Fibroblast of lung (primary cell): Measurements from ENCODE around the gene PAH. TPM values are rescaled to one million over a fixed set of nuclear protein-coding genes. Genes with fewer than 3 reads are reported as not detected.

Source experiments
- DNase-seq, 2 donors: peaks; one replicate each; pipeline versions ENCODE4 v3.0.0 to v3.0.0-alpha.2; 2010; ENCODE audit warnings: low read depth in 2 of 2
- H2AFZ ChIP-seq: 2 replicates; pipeline ENCODE4 v1.5.1; 2012; ENCODE audit warnings: low read length, control low read depth, inconsistent platforms
- H3K27ac ChIP-seq: 2 replicates; pipeline ENCODE4 v1.5.1; 2011; ENCODE audit warnings: low read length, control low read depth; ENCODE audit not compliant: insufficient read depth
- H3K27me3 ChIP-seq: 2 replicates; pipeline ENCODE4 v1.5.1; 2011; ENCODE audit warnings: mild to moderate bottlenecking, low read length; ENCODE audit not compliant: control insufficient read depth, insufficient read depth
- H3K36me3 ChIP-seq: 2 replicates; pipeline ENCODE4 v1.5.1; 2011; ENCODE audit warnings: low read length; ENCODE audit not compliant: control insufficient read depth, insufficient read depth
- H3K4me1 ChIP-seq: 2 replicates; pipeline ENCODE4 v1.5.1; 2011; ENCODE audit warnings: low read length; ENCODE audit not compliant: control insufficient read depth, insufficient read depth; ENCODE audit errors: extremely low read depth
- H3K4me2 ChIP-seq: 2 replicates; pipeline ENCODE4 v1.5.1; 2011; ENCODE audit warnings: low read length, control low read depth; ENCODE audit not compliant: insufficient read depth; ENCODE audit errors: extremely low read depth
- H3K4me3 ChIP-seq, 4 experiments: fragments of 200-600 bp in 1 of 4; sonication (generic) in 1 of 4; replicated peaks in 1 of 4; 2 replicates each; pipeline ENCODE4 v1.5.1; 2011 to 2016; ENCODE audit warnings: low read length in 4 of 4, low read depth in 3 of 4, mild to moderate bottlenecking in 3 of 4, control low read depth in 2 of 4, inconsistent platforms in 1 of 4, mixed read lengths in 1 of 4; ENCODE audit not compliant: insufficient read depth in 1 of 4; ENCODE audit errors: control extremely low read depth in 1 of 4
- H3K79me2 ChIP-seq: 2 replicates; pipeline ENCODE4 v1.5.1; 2012; ENCODE audit warnings: mild to moderate bottlenecking, low read length, inconsistent platforms; ENCODE audit not compliant: control insufficient read depth, insufficient read depth
- H3K9ac ChIP-seq: 2 replicates; pipeline ENCODE4 v1.5.1; 2011; ENCODE audit warnings: mild to moderate bottlenecking, low read length, control low read depth; ENCODE audit not compliant: insufficient read depth
- H3K9me3 ChIP-seq: 2 replicates; pipeline ENCODE4 v1.5.1; 2012; ENCODE audit warnings: low read depth, low read length; ENCODE audit not compliant: control insufficient read depth, insufficient read depth
- H4K20me1 ChIP-seq: 2 replicates; pipeline ENCODE4 v1.5.1; 2011; ENCODE audit warnings: low read length; ENCODE audit not compliant: control insufficient read depth, insufficient read depth; ENCODE audit errors: extremely low read depth
- CTCF ChIP-seq, 2 donors: IDR thresholded peaks in 1 of 2; conservative IDR thresholded peaks in 1 of 2; 1 replicate in 1 of 2; 2 replicates in 1 of 2; pipeline ENCODE4 v1.5.1; 2011 to 2012; ENCODE audit warnings: low read length in 2 of 2, control low read depth in 1 of 2, inconsistent platforms in 1 of 2, low read depth in 1 of 2, mild to moderate bottlenecking in 1 of 2
- EZH2 ChIP-seq: IDR thresholded peaks from 2 replicates; pipeline ENCODE4 v1.5.1; 2012; ENCODE audit warnings: low read length, control low read depth, mild to moderate bottlenecking; ENCODE audit errors: missing control alignments
- polyA plus RNA-seq, 2 donors: library from polyadenylated mRNA; depleted of rRNA in 1 of 2; stranded (reverse) in 1 of 2; unstranded in 1 of 2; fragments of >200 nt; gene quantifications; 2 replicates each; pipeline ENCODE4 v1.2.1, GENCODE V29; 2011 to 2012; ENCODE audit warnings: missing spikeins in 1 of 2
- total RNA-seq: library from RNA; depleted of rRNA; stranded (reverse); fragments of >200 nt; gene quantifications from 2 replicates; pipeline ENCODE4 v1.2.1, GENCODE V29; 2014

Gene PAH
- total and polyA plus RNA-seq, 2 donors (not counting 1 experiment from before 2014, with no cell fraction given): not detected

- no peak for TF ChIP-seq CTCF (conservative IDR thresholded peaks at IDR 0.05 in 1 of 2, IDR thresholded peaks at IDR 0.05 in 1 of 2; ENCODE audit: low read depth in 1 of 2, low read length in 2 of 2)
- TF ChIP-seq EZH2: no peak
These were observed 45.5 kb upstream of the PAH start for GRCh38 chr12:102962532-102962931.

GRCh38 chr12:102961466-102961855 lies 44.4 kb upstream of the PAH start:
- no peaks in the 10 kb centered on the region for H3K79me2 ChIP-seq
- no peaks in the 10 kb centered on the region for H3K4me1 ChIP-seq
- H3K27me3 ChIP-seq: peaks cover 15% of the 10 kb centered on the region
- no peak overlapping the region for H3K4me3 ChIP-seq
- no peak overlapping the region for H3K9ac ChIP-seq
- DNase-seq: no peak
- no peak for TF ChIP-seq EZH2
- no peak for TF ChIP-seq CTCF (conservative IDR thresholded peaks at IDR 0.05 in 1 of 2, IDR thresholded peaks at IDR 0.05 in 1 of 2; ENCODE audit: low read depth in 1 of 2, low read length in 2 of 2)
- H3K9me3 ChIP-seq: no peaks in the 10 kb centered on the region
- no peak overlapping the region for H3K4me2 ChIP-seq
- no peaks in the 10 kb centered on the region for H4K20me1 ChIP-seq
- H3K27ac ChIP-seq: no peak overlapping the region
- H2AFZ ChIP-seq: no peak overlapping the region
- H3K36me3 ChIP-seq: no peaks in the 10 kb centered on the region

More at GRCh38 chr12:102962532-102962931, 45.5 kb upstream of the PAH start:
- Histone ChIP-seq H2AFZ (no peak overlapping the region), H3K27me3 (peaks cover 12% of the 10 kb centered on the region), H3K79me2 (no peaks in the 10 kb centered on the region), H3K4me3 (no peak overlapping the region), H3K27ac (no peak overlapping the region), H3K9me3 (no peaks in the 10 kb centered on the region), H3K36me3 (no peaks in the 10 kb centered on the region), H3K4me2 (no peak overlapping the region), H4K20me1 (no peaks in the 10 kb centered on the region), H3K4me1 (no peaks in the 10 kb centered on the region), H3K9ac (no peak overlapping the region)
- DNase-seq: no peak

- no peak overlapping the region for H3K27ac ChIP-seq
- peaks cover 18% of the 10 kb centered on the region for H3K27me3 ChIP-seq
- no peak overlapping the region for H3K9ac ChIP-seq
- no peak overlapping the region for H3K4me2 ChIP-seq
- no peaks in the 10 kb centered on the region for H3K4me1 ChIP-seq
- no peaks in the 10 kb centered on the region for H4K20me1 ChIP-seq
- H3K9me3 ChIP-seq: no peaks in the 10 kb centered on the region
- no peaks in the 10 kb centered on the region for H3K79me2 ChIP-seq
- TF ChIP-seq CTCF (conservative IDR thresholded peaks at IDR 0.05 in 1 of 2, IDR thresholded peaks at IDR 0.05 in 1 of 2; ENCODE audit: low read depth in 1 of 2, low read length in 2 of 2) (no peak), EZH2 (no peak)
- no peaks in the 10 kb centered on the region for H3K36me3 ChIP-seq
- H2AFZ ChIP-seq: no peak overlapping the region
- DNase-seq: no peak
- H3K4me3 ChIP-seq: no peak overlapping the region
These were observed 43.9 kb upstream of the PAH start for GRCh38 chr12:102960766-102961465.
